H9 (cell line): ENCODE data around the gene KCNG2. TPM values are rescaled to one million over a fixed set of nuclear protein-coding genes. Genes with fewer than 3 reads are reported as not detected.

ENCODE experiments used
- DNase-seq: peaks from one replicate; pipeline ENCODE4 v3.0.0-alpha.2; 2017
- H2AFZ ChIP-seq: one replicate; pipeline ENCODE4 v1.6.1; 2013; ENCODE audit warnings: mild to moderate bottlenecking, low read length, control low read depth, moderate library complexity
- H2AK5ac ChIP-seq: 2 replicates; pipeline ENCODE4 v1.6.1; 2013; ENCODE audit warnings: low read length, control low read depth, mixed read lengths; ENCODE audit not compliant: insufficient read length
- H2BK120ac ChIP-seq: one replicate; pipeline ENCODE4 v1.6.1; 2013; ENCODE audit warnings: low read depth, mild to moderate bottlenecking, low read length, control low read depth, inconsistent platforms; ENCODE audit not compliant: poor library complexity, severe bottlenecking
- H2BK12ac ChIP-seq: 2 replicates; pipeline ENCODE4 v1.6.1; 2013; ENCODE audit warnings: low read length, control low read depth, mixed read lengths, low read depth; ENCODE audit not compliant: insufficient read length
- H2BK15ac ChIP-seq: 2 replicates; pipeline ENCODE4 v1.6.1; 2013; ENCODE audit warnings: low read depth, low read length, control low read depth
- H2BK20ac ChIP-seq: one replicate; pipeline ENCODE4 v1.6.1; 2013; ENCODE audit warnings: low read depth, mild to moderate bottlenecking, low read length, control low read depth, inconsistent platforms; ENCODE audit not compliant: poor library complexity, severe bottlenecking
- H2BK5ac ChIP-seq: 2 replicates; pipeline ENCODE4 v1.6.1; 2013; ENCODE audit warnings: low read length, control low read depth, mixed read lengths; ENCODE audit not compliant: insufficient read length
- H3K14ac ChIP-seq: 2 replicates; pipeline ENCODE4 v1.6.1; 2013; ENCODE audit warnings: low read length, control low read depth; ENCODE audit not compliant: insufficient read depth
- H3K18ac ChIP-seq: 2 replicates; pipeline ENCODE4 v1.6.1; 2013; ENCODE audit warnings: low read depth, mild to moderate bottlenecking, mixed read lengths, low read length, control low read depth; ENCODE audit not compliant: insufficient read length
- H3K23ac ChIP-seq: 2 replicates; pipeline ENCODE4 v1.6.1; 2013; ENCODE audit warnings: low read length, control low read depth, mixed read lengths, low read depth; ENCODE audit not compliant: insufficient read length
- H3K23me2 ChIP-seq: 2 replicates; pipeline ENCODE4 v1.6.1; 2013; ENCODE audit warnings: low read depth, mild to moderate bottlenecking, mixed read lengths, low read length, control low read depth; ENCODE audit not compliant: insufficient read length, poor library complexity, severe bottlenecking
- H3K27ac ChIP-seq: 2 replicates; pipeline ENCODE4 v1.5.1; 2013; ENCODE audit warnings: low read length, control low read depth, mixed read lengths, low read depth; ENCODE audit not compliant: insufficient read length
- H3K27me3 ChIP-seq: 2 replicates; pipeline ENCODE4 v1.6.1; 2013; ENCODE audit warnings: low read length, control low read depth, inconsistent platforms; ENCODE audit not compliant: insufficient read depth
- H3K4ac ChIP-seq: 2 replicates; pipeline ENCODE4 v1.6.1; 2013; ENCODE audit warnings: low read depth, mild to moderate bottlenecking, control low read depth, inconsistent platforms, low read length, moderate library complexity
- H3K4me1 ChIP-seq: 2 replicates; pipeline ENCODE4 v1.6.1; 2013; ENCODE audit warnings: low read length, control low read depth, inconsistent platforms; ENCODE audit not compliant: insufficient read depth
- H3K4me2 ChIP-seq: 2 replicates; pipeline ENCODE4 v1.6.1; 2013; ENCODE audit warnings: low read length, control low read depth, mixed read lengths; ENCODE audit not compliant: insufficient read length, insufficient read depth
- H3K56ac ChIP-seq: 2 replicates; pipeline ENCODE4 v1.6.1; 2013; ENCODE audit warnings: low read depth, mild to moderate bottlenecking, mixed read lengths, low read length, control low read depth; ENCODE audit not compliant: insufficient read length
- H3K79me1 ChIP-seq: 2 replicates; pipeline ENCODE4 v1.6.1; 2013; ENCODE audit warnings: low read depth, mild to moderate bottlenecking, moderate library complexity, low read length, control low read depth, inconsistent platforms; ENCODE audit not compliant: insufficient read depth, poor library complexity, severe bottlenecking
- H3K79me2 ChIP-seq: 2 replicates; pipeline ENCODE4 v1.6.1; 2013; ENCODE audit warnings: low read length, control low read depth, inconsistent platforms; ENCODE audit not compliant: insufficient read depth
- H3K9ac ChIP-seq: 2 replicates; pipeline ENCODE4 v1.6.1; 2013; ENCODE audit warnings: low read length, control low read depth, mixed read lengths; ENCODE audit not compliant: insufficient read length; ENCODE audit errors: extremely low read depth
- H3K9me3 ChIP-seq: one replicate; pipeline ENCODE4 v1.6.1; 2013; ENCODE audit warnings: low read depth, low read length, inconsistent platforms; ENCODE audit not compliant: control insufficient read depth
- H3T11ph ChIP-seq: one replicate; pipeline ENCODE4 v1.6.1; 2013; ENCODE audit warnings: mild to moderate bottlenecking, low read length, control low read depth, inconsistent platforms
- H4K20me1 ChIP-seq: one replicate; pipeline ENCODE4 v1.6.1; 2013; ENCODE audit not compliant: control insufficient read depth, insufficient read length, insufficient read depth
- H4K5ac ChIP-seq: 2 replicates; pipeline ENCODE4 v1.6.1; 2013; ENCODE audit warnings: low read depth, mild to moderate bottlenecking, mixed read lengths, low read length, control low read depth; ENCODE audit not compliant: insufficient read length
- H4K8ac ChIP-seq: replicated peaks from 2 replicates; pipeline ENCODE4 v1.6.1; 2013; ENCODE audit warnings: low read length, control low read depth, mixed read lengths, low read depth; ENCODE audit not compliant: insufficient read length
- H4K91ac ChIP-seq: 2 replicates; pipeline ENCODE4 v1.6.1; 2013; ENCODE audit warnings: low read depth, mild to moderate bottlenecking, moderate library complexity, mixed read lengths, low read length, control low read depth; ENCODE audit not compliant: insufficient read length
- H3K27ac Mint-ChIP-seq, 3 experiments: 2 replicates in 2 of 3; 3 replicates in 1 of 3; pipeline ENCODE4 v1.8.0; 2020 to 2021; ENCODE audit warnings: mixed read lengths in 3 of 3, mild to moderate bottlenecking in 1 of 3, moderate library complexity in 1 of 3
- H3K27me3 Mint-ChIP-seq: 2 replicates; pipeline ENCODE4 v1.8.0; 2021; ENCODE audit warnings: low read depth, mild to moderate bottlenecking, moderate library complexity, mixed read lengths
- H3K36me3 Mint-ChIP-seq, 3 experiments: 2 replicates in 2 of 3; 3 replicates in 1 of 3; pipeline ENCODE4 v1.8.0; 2020 to 2021; ENCODE audit warnings: low read depth in 3 of 3, mixed read lengths in 3 of 3; ENCODE audit not compliant: insufficient read depth in 1 of 3
- H3K4me1 Mint-ChIP-seq, 2 experiments: 2 replicates each; pipeline ENCODE4 v1.8.0; 2020; ENCODE audit warnings: mixed read lengths in 2 of 2
- H3K4me3 Mint-ChIP-seq, 2 experiments: 2 replicates in 1 of 2; 3 replicates in 1 of 2; pipeline ENCODE4 v1.8.0; 2020 to 2021; ENCODE audit warnings: mild to moderate bottlenecking in 2 of 2, mixed read lengths in 2 of 2, moderate library complexity in 1 of 2
- H3K9me3 Mint-ChIP-seq, 2 experiments: 2 replicates in 1 of 2; 3 replicates in 1 of 2; pipeline ENCODE4 v1.8.0; 2020; ENCODE audit warnings: mild to moderate bottlenecking in 2 of 2, mixed read lengths in 2 of 2, moderate library complexity in 1 of 2
- CTCF ChIP-seq: fragments of 200-600 bp; sonication (generic); conservative IDR thresholded peaks from 3 replicates; pipeline ENCODE4 v1.8.0; 2021; ENCODE audit warnings: antibody characterized with exemption, mild to moderate bottlenecking
- WGBS: extraction: QIAGEN DNeasy Blood & Tissue Kit; methylation state at CpG from one replicate; pipeline ENCODE4 v1.1.7; 2013; ENCODE audit warnings: missing lambda C conversion rate, low lambda C conversion rate, mixed read lengths; ENCODE audit not compliant: insufficient read length; ENCODE audit errors: extremely low coverage; 5-methylcytosine and 5-hydroxymethylcytosine counted together
- total RNA-seq: library from RNA; stranded (reverse); gene quantifications from 2 replicates; pipeline ENCODE4 v1.2.1, GENCODE V29; 2021

KCNG2 gene
- total RNA-seq, 1 experiment from 2014 or later, result 0.15 TPM

DNA sequence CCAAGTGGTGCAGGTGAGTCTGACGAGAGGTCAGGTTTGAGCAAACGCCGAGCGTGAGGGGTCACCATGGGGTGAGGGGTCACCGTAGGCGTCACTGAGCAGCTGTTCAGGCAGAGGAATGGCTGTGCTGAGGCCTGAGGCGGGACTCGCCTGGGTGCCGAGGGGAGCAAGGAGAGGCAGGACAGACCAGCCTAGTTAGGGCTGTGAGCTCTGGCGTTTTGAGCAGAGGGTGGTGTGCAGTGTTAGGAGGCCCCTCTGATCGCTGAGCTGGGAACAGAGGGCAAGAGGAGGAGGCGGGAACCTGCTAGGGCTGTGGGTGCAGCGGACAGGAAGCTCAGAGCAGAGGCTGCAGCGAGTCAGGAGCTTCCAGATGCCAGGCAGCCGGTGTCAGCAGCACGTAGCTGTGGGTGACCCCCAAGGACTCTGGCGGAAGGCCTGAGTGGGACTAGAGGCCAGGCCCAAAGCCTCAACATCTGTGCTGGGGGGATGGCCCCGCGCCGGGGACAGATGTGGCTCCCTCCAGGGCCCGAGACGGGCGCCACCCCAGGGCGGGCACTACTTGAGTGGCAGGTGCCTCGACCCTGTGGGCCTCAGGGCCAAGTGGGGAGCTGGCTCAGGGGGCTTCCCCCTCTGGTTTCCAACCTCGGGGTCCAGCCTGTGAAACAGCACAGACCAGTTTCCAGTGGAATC is 55.7 kb downstream of the KCNG2 start:
- Mint-ChIP-seq H3K36me3 (no peaks in the 10 kb centered on the region), H3K4me1 (peaks cover 5 to 6% of the 10 kb centered on the region in 2 experiments; a peak in 3 of 4 replicates), H3K4me3 (no peak overlapping the region), H3K9me3 (no peaks in the 10 kb centered on the region), H3K27ac (no peak overlapping the region), H3K27me3 (peaks cover 22% of the 10 kb centered on the region)
- Histone ChIP-seq H3T11ph (no peak overlapping the region), H2BK20ac (no peak overlapping the region), H3K27me3 (no peaks in the 10 kb centered on the region), H3K14ac (no peak overlapping the region; the same call in 1 of the 2 replicates), H3K4ac (no peak overlapping the region), H4K8ac (no peak overlapping the region), H3K79me1 (no peaks in the 10 kb centered on the region), H3K4me1 (no peaks in the 10 kb centered on the region), H3K9me3 (no peaks in the 10 kb centered on the region), H2BK120ac (no peak overlapping the region), H2AK5ac (no peak overlapping the region), H3K56ac (no peak overlapping the region), H3K79me2 (no peaks in the 10 kb centered on the region), H2AFZ (no peak overlapping the region), H3K18ac (no peak overlapping the region), H2BK12ac (no peak overlapping the region), H2BK5ac (no peak overlapping the region), H3K9ac (no peak overlapping the region), H3K27ac (no peak overlapping the region), H4K91ac (no peak overlapping the region), H2BK15ac (no peak overlapping the region), H3K23me2 (no peaks in the 10 kb centered on the region), H4K20me1 (no peaks in the 10 kb centered on the region), H3K23ac (no peak overlapping the region), H3K4me2 (no peak overlapping the region), H4K5ac (no peak overlapping the region)
- no peak for TF ChIP-seq CTCF
- WGBS, result no CpG with 5 or more reads among the region's 26 CpGs
- no peak for DNase-seq
